SIG-M5 (cell line): ENCODE data around the gene AMIGO3.
"Not testable (repeated sequence)": the region's sequence is repeated elsewhere in the genome, so short reads cannot be mapped to it uniquely, and the experiment has no call there.

Experiments used
- DNase-seq: peaks from one replicate; lab custom pipeline; 2025; lab: John Stamatoyannopoulos, UW

AMIGO3 gene

GRCh38 chr3:49688338-49689045 is 31.0 kb downstream of the AMIGO3 start:
- DNase-seq, result not testable (repeated sequence)

GRCh38 chr3:49687424-49687795 is 32.1 kb downstream of the AMIGO3 start:
- DNase-seq, result not testable (repeated sequence)

GRCh38 chr3:49686769-49687423 is 32.6 kb downstream of the AMIGO3 start:
- DNase-seq, result not testable (repeated sequence)

GRCh38 chr3:49686346-49686745 is 33.1 kb downstream of the AMIGO3 start:
- not testable (repeated sequence) for DNase-seq

- not testable (repeated sequence) for DNase-seq
These were observed 33.6 kb downstream of the AMIGO3 start for GRCh38 chr3:49685846-49686245.

GRCh38 chr3:49685103-49685502 is 34.4 kb downstream of the AMIGO3 start:
- DNase-seq, result not testable (repeated sequence)

GRCh38 chr3:49684453-49684852 is 35.0 kb downstream of the AMIGO3 start:
- not testable (repeated sequence) for DNase-seq

GRCh38 chr3:49683162-49683561 is 36.3 kb downstream of the AMIGO3 start:
- no peak for DNase-seq

GRCh38 chr3:49681543-49681942 is 37.9 kb downstream of the AMIGO3 start:
- DNase-seq, result no peak

- no peak for DNase-seq
These were observed 38.3 kb downstream of the AMIGO3 start for GRCh38 chr3:49681232-49681522.

- DNase-seq, result no peak
These were observed 38.8 kb downstream of the AMIGO3 start for GRCh38 chr3:49680493-49681231.

- no peak for DNase-seq
These were observed 43.6 kb downstream of the AMIGO3 start for GRCh38 chr3:49675912-49676311.

GRCh38 chr3:49674497-49674983 is 44.9 kb downstream of the AMIGO3 start:
- no peak for DNase-seq

GRCh38 chr3:49673715-49674496 is 45.6 kb downstream of the AMIGO3 start, which contains the start of gene APEH:
Gene APEH (plus strand): TSS chr3:49674351. CDS start chr3:49674402, 51 bp downstream.
- no peak for DNase-seq

GRCh38 chr3:49673121-49673714 is 46.3 kb downstream of the AMIGO3 start:
- DNase-seq, result no peak

- no peak for DNase-seq
These were observed 47.9 kb downstream of the AMIGO3 start for GRCh38 chr3:49671291-49672288.

- DNase-seq, result no peak
These were observed 48.6 kb downstream of the AMIGO3 start for GRCh38 chr3:49670940-49671290.

GRCh38 chr3:49669352-49669751 is 50.1 kb downstream of the AMIGO3 start:
- no peak for DNase-seq

- no peak for DNase-seq
These were observed 50.6 kb downstream of the AMIGO3 start for GRCh38 chr3:49668861-49669260.

GRCh38 chr3:49668414-49668797 is 51.1 kb downstream of the AMIGO3 start:
- no peak for DNase-seq
